Coronary artery (tissue), 2 donors: ENCODE results near the gene CPED1.

Experiments used
- DNase-seq: peaks from one replicate; pipeline ENCODE4 v3.0.0-alpha.2; 2017; ENCODE audit warnings: low spot score
- H3K27ac ChIP-seq, 2 donors: fragments of 200-600 bp; sonication (generic); one replicate each; pipeline ENCODE4 v1.5.1; 2016 to 2019
- H3K4me3 ChIP-seq: fragments of 200-600 bp; sonication (generic); 2 replicates; pipeline ENCODE4 v1.5.1; 2016; ENCODE audit warnings: mild to moderate bottlenecking, moderate library complexity
- TF ChIP-seq, protein P1 (sequence below): fragments of 200-600 bp; sonication (generic); IDR thresholded peaks from one replicate; pipeline ENCODE4 v1.5.1; 2019; ENCODE audit warnings: antibody characterized with exemption

Gene CPED1

DNA sequence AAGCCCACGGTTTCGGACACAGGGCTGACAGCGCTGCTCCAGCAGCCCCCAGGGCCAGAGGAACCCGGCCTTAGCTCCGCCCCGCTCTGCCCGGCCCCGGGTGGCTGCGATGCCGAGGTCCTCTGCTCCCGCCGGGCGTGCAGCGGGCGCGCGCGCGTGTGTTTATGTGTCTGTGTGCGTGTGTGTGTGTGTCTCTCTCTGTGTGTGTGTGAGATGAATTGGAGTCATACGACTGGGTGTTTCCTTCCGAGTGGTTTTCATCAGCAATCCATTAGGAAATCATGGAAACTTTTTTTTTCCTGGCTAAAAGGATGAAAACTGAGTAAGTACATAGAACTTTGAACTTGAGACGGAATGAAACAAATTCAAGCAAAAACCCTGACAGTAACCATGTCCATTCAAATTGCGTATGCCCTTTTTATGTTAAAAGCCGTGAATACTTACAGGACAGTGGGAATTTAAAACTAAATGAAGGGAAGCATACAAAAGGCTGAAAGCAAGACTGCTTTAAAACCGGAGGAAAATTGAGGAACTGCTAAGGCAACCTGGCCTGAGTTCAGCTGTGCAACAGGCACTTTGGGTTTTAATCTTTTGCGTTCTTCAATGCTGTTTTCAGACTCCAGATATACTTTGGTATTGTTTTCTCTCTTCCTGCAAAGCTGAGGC, at the start of gene CPED1:
Gene CPED1, plus strand, starts transcription at position 121 of the 666 bp plus-strand sequence. CDS start 911 bp downstream, outside the sequence.
- TF ChIP-seq, protein P1, sequence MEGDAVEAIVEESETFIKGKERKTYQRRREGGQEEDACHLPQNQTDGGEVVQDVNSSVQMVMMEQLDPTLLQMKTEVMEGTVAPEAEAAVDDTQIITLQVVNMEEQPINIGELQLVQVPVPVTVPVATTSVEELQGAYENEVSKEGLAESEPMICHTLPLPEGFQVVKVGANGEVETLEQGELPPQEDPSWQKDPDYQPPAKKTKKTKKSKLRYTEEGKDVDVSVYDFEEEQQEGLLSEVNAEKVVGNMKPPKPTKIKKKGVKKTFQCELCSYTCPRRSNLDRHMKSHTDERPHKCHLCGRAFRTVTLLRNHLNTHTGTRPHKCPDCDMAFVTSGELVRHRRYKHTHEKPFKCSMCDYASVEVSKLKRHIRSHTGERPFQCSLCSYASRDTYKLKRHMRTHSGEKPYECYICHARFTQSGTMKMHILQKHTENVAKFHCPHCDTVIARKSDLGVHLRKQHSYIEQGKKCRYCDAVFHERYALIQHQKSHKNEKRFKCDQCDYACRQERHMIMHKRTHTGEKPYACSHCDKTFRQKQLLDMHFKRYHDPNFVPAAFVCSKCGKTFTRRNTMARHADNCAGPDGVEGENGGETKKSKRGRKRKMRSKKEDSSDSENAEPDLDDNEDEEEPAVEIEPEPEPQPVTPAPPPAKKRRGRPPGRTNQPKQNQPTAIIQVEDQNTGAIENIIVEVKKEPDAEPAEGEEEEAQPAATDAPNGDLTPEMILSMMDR, result no peak
- DNase-seq, result peak; percentile 89
- peak within 1 kb of the TSS; percentile 96 to 97 for H3K27ac ChIP-seq
- H3K4me3 ChIP-seq, result peak within 1 kb of the TSS; percentile 83

DNA sequence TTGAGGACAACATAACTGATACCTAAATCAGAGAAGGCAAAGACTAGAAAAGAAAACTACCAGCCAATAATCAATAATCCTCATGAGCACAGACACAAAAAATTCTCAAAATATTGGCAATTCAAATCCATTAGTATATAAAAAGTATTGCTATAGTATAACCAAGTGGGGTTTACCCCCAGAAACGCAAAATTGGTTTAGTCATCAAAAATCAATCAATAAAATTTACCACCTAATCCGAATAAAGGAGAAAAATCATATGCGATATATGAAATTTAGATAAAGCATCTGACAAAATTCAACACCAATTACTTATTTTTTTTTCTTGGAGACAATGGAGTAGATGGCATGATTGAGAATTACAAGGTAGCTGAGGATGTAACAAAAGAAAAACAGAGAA, 49.2 kb upstream of the CPED1 start:
- Histone ChIP-seq H3K27ac (no peak overlapping the region), H3K4me3 (no peak overlapping the region)
- DNase-seq, result no peak
- TF ChIP-seq, protein P1, result no peak

DNA sequence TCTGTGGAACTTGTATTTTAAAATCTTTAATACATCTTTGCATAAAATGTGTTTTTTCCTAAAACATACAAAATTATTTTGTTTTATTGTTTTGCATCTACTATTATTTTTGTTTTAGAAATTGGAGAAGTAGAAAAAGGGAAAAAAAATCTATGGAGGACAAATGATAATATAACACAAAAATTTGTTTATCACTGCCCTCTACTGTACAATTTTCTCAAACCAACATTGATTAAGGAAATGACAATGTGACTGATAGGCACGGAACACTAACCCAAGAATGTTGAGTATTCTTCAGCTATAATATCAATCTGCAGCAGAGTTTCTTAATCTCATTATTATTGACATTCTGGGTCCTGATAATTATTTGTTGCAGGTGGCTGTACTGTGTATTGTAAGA, 47.4 kb upstream of the CPED1 start:
- DNase-seq, result no peak
- Histone ChIP-seq H3K4me3 (no peak overlapping the region), H3K27ac (no peak overlapping the region)
- TF ChIP-seq, protein P1, result peak; percentile 15

DNA sequence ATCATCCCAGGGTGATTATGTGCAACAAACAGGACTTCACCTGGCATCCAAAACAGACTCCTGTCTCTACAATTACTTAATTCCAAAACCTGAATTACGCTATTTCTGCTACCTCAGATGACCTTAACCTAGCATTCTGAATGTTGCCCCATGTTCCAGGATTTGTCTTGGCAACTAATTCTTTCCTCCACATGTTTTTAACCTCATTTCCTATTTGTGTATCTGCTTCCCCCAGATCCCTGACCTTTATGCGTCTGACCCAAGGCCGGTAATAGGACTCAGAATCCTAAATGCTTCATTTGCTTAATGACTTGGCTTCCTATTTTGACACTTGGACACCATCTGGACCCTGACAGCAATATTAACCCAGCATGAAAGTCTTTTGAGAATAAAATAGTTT, 46.7 kb upstream of the CPED1 start:
- TF ChIP-seq, protein P1, result no peak
- H3K27ac ChIP-seq, result no peak overlapping the region
- no peak for DNase-seq
- H3K4me3 ChIP-seq, result no peak overlapping the region

DNA sequence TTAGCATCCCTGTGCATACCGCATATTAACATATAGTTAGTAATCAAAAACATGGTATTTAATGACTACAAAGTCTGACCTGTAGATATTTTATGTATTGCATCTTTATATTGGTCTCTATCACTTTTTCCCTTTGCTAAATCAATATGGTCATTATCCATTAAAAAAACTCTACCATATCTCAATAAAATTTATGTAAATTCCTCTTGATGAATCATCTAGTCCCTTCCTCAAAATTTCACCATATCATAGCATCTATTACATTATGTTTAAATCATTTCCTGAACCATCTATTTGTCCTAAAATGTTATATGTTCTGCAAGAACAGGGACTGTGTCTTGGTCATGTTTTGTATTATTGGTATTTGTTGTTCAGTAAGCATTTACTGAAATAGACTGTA, 45.6 kb upstream of the CPED1 start:
- H3K27ac ChIP-seq, result no peak overlapping the region
- TF ChIP-seq, protein P1, result no peak
- no peak for DNase-seq
- H3K4me3 ChIP-seq, result no peak overlapping the region

DNA sequence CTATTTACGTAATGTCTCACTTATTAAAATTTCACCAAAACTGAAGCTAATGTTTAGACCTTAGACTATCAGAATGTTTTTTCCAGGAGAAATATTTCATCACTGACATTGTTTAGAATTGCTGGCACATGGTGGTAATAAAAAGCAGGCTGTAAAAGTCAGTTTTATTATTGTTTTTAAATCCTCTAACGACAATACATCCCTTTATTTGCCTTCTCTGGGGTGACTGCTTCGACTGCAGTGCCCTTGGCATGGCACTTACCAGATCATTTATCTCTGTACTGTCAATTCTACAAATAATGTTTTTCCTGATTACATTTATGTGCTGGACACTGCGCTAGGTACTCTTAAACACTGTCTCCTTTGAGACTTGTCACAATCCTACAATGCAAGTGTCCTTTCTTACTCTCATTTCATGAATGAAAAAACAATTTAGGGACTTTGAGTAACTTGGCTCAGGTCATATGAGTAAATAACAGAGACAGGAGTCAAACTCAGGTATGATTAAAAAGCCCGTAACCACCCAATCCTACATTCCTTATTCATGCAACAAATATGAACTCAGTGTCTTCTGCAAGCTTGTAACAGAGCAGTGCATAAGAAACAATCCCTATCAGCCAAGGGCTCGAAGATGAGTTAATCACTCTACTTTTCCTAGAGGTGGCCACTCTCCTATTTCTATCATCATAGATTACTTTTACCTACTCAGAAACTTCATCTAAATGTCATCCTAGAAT, 43.5 kb upstream of the CPED1 start:
- no peak for DNase-seq
- TF ChIP-seq, protein P1, result no peak
- no peak overlapping the region for H3K27ac ChIP-seq
- H3K4me3 ChIP-seq, result no peak overlapping the region

DNA sequence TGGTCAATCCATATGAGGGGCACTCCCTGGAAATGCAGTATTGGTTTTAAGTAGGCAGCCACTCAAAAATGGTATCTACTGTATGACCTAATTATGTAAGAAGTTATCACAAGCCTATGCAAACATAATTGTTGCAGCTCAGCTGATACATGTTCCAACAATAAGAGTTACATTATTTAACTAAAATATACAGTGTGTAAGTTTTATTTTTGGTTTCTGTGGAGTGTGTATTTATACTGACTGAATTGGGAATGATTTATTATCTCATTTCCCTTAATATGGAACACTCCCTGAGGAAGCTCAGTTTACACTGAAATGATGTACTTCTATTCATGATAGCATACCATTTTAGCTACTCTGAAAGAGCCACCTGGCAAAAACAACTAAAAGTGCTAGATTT, 40.5 kb upstream of the CPED1 start:
- DNase-seq, result no peak
- no peak overlapping the region for H3K27ac ChIP-seq
- no peak overlapping the region for H3K4me3 ChIP-seq
- TF ChIP-seq, protein P1, result no peak
